Spinal cord (tissue), 10 donors: ENCODE measurements around the gene PIAS1. TPM values are rescaled to one million over a fixed set of nuclear protein-coding genes. Genes with fewer than 3 reads are reported as not detected.
"Not testable (repeated sequence)": the region's sequence is repeated elsewhere in the genome, so short reads cannot be mapped to it uniquely, and the experiment has no call there.

ENCODE experiments used
- DNase-seq, 6 donors: peaks; one replicate each; pipeline versions ENCODE4 v3.0.0 to v3.0.0-alpha.2; 2013 to 2015; ENCODE audit warnings: low spot score in 6 of 6, low read depth in 4 of 6
- H3K27ac ChIP-seq: one replicate; pipeline ENCODE4 v1.5.1; 2013; ENCODE audit warnings: low read depth, low read length, control low read depth
- H3K27me3 ChIP-seq: one replicate; pipeline ENCODE4 v1.6.1; 2013; ENCODE audit warnings: low read length; ENCODE audit not compliant: control insufficient read depth, insufficient read depth
- H3K36me3 ChIP-seq: one replicate; pipeline ENCODE4 v1.6.1; 2013; ENCODE audit warnings: low read length; ENCODE audit not compliant: control insufficient read depth, insufficient read depth
- H3K4me1 ChIP-seq: one replicate; pipeline ENCODE4 v1.6.1; 2013; ENCODE audit warnings: low read length; ENCODE audit not compliant: control insufficient read depth, insufficient read depth
- H3K4me3 ChIP-seq: one replicate; pipeline ENCODE4 v1.5.1; 2013; ENCODE audit warnings: low read depth, low read length, control low read depth
- H3K9me3 ChIP-seq: one replicate; pipeline ENCODE4 v1.6.1; 2013; ENCODE audit warnings: low read length; ENCODE audit not compliant: control insufficient read depth, insufficient read depth
- WGBS: methylation state at CpG from one replicate; pipeline ENCODE4 v1.1.5; 2013; ENCODE audit warnings: missing lambda C conversion rate; ENCODE audit not compliant: insufficient coverage; 5-methylcytosine and 5-hydroxymethylcytosine counted together
- polyA plus RNA-seq, 2 donors: library from polyadenylated mRNA; unstranded; fragments of 120-200 nt; gene quantifications; one replicate each; pipeline ENCODE4 v1.2.1, GENCODE V29; 2013; ENCODE audit not compliant: insufficient read length in 2 of 2
- total RNA-seq, 2 donors: library from RNA; depleted of rRNA in 1 of 2; stranded (reverse); fragments of 120-200 nt in 1 of 2; fragments of >200 nt in 1 of 2; gene quantifications; one replicate each; pipeline versions ENCODE4 v1.2.3 to v1.2.4, GENCODE V29; 2013 to 2014
- donor health status: healthy.

The PIAS1 gene
- total and polyA plus RNA-seq, 4 donors: 34.4 to 48.5 (median 37.7) TPM

DNA sequence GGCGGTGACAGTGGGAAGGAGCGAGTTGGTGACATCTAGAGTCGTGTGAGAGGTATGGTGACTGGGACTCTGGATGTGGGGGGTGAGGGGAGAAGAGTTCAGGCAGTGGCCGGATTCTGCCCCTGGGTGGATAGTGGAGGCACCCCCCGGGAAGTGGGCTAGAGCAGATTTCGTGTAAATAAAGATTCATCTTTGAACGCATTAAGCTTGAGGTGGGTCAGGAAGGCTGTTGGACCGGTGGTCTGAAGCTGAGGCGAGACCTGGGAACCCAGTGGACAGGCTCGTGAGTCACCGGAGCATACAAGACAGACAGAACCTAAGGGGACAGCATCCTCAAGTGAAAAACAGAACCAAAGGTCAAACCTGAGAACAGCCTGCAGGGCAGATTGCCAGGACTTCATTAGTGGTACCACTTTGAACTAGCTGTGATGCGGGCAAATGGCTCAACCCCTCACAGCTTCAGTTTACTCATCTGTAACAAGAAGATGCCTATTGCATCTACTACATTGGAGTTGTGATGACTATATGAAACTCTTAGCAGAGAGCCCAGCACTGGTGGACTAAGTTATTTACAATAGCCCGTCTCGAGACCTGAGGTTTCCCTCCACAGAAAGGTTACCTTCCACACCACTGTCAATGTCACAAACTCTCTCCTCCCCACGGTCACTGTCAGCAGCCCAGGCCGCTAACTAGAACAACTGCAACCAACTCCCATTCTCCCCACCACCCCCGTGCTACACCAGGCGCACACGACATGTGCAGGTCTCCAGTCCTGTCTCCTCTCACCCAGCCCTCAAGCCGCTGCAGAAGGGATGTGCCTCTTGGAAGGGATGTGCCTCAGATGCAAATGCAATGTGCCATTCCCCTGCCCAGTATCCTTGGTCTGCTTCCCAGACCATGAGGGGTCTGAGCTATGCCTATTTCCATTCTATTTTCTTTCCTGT, 176.3 kb downstream of the PIAS1 start:
- H3K4me1 ChIP-seq: peaks cover 39% of the 10 kb centered on the region
- H3K27ac ChIP-seq: no peak overlapping the region
- DNase-seq: no peak
- no peaks in the 10 kb centered on the region for H3K27me3 ChIP-seq
- WGBS: 50% methylated on average over 15 of the region's 20 CpGs
- H3K9me3 ChIP-seq: no peaks in the 10 kb centered on the region
- H3K36me3 ChIP-seq: no peaks in the 10 kb centered on the region
- H3K4me3 ChIP-seq: peak overlapping the region; percentile 72

DNA sequence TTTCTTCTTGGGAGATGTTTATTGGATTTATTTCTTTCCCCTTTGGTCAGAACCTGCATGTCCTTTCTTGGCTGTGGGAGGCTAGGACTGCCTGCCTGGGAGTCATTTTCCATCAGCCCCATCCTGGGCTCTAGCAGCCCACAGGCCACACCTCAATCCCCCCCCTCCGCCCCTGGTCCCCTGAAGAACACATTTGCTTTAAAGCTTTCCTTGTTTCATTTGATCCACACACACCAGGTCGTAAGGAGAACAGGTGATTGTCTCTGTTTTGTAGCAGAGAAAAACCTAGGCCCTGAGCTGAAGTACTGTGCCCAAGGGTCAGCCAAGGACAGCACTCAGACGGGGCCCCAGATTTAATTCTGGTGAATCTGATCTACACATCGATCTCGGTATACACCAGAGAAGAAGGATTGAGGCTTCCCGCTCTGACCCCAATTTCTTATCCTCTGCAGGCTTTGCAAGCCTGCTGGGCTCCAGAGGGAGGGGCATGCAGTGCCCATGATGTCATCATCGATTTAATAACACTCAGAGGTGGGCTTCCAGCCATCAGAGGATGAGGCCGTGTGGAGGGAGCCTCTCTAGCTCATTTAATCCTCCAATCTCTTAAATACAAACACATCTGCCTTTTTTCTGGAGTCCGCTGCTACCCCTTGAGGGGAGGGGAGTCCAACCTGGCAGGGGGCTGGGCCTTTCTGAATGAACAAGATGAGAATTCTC, 177.1 kb downstream of the PIAS1 start:
- H3K4me1 ChIP-seq: peaks cover 39% of the 10 kb centered on the region
- H3K36me3 ChIP-seq: no peaks in the 10 kb centered on the region
- no peaks in the 10 kb centered on the region for H3K27me3 ChIP-seq
- WGBS: 66% methylated on average over 5 of the region's 9 CpGs
- no peaks in the 10 kb centered on the region for H3K9me3 ChIP-seq
- H3K4me3 ChIP-seq: no peak overlapping the region
- no peak overlapping the region for H3K27ac ChIP-seq
- peak in 1 of 6 donors; percentile 49 for DNase-seq

DNA sequence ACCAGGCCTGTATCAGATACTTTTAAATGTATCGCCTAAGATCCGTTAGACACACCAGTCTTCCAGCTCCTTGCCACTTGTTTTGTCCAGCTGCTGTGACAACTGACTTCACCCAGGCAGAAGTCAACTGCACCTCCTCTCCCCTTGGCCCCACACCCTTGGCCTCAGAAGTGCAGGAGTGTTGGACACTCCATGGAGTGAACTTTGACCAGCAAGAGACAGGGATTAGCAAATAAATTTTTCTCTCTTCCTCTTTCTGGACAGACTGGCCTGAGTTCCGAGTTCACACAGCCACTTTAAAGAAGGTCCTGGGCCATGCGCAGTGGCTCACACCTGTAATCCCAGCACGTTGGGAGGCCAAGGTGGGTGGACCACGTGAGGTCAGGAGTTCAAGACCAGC, 178.3 kb downstream of the PIAS1 start:
- DNase-seq: no peak
- H3K36me3 ChIP-seq: no peaks in the 10 kb centered on the region
- H3K4me3 ChIP-seq: no peak overlapping the region
- no peaks in the 10 kb centered on the region for H3K9me3 ChIP-seq
- peaks cover 39% of the 10 kb centered on the region for H3K4me1 ChIP-seq
- no peaks in the 10 kb centered on the region for H3K27me3 ChIP-seq
- WGBS: 97% methylated on average over 6 of the region's 6 CpGs
- H3K27ac ChIP-seq: no peak overlapping the region

DNA sequence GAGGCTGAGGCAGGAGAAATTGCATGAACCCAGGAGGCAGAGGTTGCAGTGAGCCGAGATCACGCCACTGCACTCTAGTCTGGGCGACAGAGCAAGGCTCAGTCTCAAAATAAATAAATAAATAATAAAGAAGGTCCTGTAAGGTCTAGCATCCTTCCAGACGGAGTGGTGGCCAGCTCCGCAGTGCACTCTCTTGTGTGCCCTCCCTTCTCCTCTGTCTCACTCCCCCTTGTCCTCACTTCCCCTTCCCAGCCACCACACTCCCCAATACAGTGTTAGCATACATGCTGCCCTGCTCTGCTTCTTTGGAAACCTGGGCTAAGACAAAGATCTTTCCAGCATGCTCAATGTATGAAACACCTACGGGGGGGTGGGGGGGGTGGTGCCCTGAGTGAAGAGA, 178.8 kb downstream of the PIAS1 start:
- H3K4me3 ChIP-seq: no peak overlapping the region
- H3K27me3 ChIP-seq: no peaks in the 10 kb centered on the region
- H3K9me3 ChIP-seq: no peaks in the 10 kb centered on the region
- DNase-seq: no peak
- 81% methylated on average over 2 of the region's 6 CpGs for WGBS
- no peaks in the 10 kb centered on the region for H3K36me3 ChIP-seq
- no peak overlapping the region for H3K27ac ChIP-seq
- H3K4me1 ChIP-seq: peaks cover 36% of the 10 kb centered on the region

DNA sequence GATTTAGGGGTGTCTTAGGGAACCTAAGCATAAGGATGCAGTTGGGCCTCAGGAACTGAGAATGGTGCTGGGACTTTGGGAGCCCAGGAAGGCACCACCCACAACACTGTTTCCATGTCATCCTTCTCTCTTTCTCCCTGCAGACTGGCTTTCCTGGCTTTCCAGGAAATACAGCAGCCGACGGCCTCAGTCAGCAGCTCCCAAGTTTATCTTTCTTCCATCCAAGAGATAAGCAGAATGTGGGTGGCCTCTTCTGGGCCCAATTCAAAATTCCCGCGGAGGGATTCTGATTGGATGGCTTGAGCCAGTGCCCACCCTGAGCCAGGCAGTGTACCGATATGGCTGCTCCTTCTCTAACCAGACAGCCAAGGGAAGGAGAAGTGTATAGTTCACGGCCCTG, 179.9 kb downstream of the PIAS1 start:
- H3K4me3 ChIP-seq: no peak overlapping the region
- H3K9me3 ChIP-seq: no peaks in the 10 kb centered on the region
- no peaks in the 10 kb centered on the region for H3K27me3 ChIP-seq
- H3K4me1 ChIP-seq: peaks cover 24% of the 10 kb centered on the region
- no peaks in the 10 kb centered on the region for H3K36me3 ChIP-seq
- H3K27ac ChIP-seq: no peak overlapping the region
- peak in 1 of 6 donors; percentile 42 for DNase-seq
- 45% methylated on average over 3 of the region's 6 CpGs for WGBS

DNA sequence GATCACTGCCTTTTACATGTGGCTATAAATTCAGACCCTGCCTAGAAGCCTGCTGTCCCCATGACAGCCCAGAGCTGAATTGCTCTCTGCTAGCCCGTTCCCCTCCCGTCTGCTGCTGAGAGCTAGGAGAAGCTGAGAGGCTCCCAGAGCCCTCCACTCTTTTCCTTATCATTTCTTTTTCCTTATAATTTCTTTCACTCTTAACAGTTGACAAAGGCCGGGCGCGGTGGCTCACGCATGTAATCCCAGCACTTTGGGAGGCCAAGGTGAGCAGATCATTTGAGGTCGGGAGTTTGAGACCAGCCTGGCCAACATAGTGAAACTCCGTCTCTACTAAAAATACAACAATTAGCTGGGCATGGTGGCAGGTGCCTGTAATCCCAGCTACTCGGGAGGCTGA, 180.4 kb downstream of the PIAS1 start:
- not testable (repeated sequence) for H3K4me3 ChIP-seq, DNase-seq
- 81% methylated on average over 6 of the region's 9 CpGs for WGBS

DNA sequence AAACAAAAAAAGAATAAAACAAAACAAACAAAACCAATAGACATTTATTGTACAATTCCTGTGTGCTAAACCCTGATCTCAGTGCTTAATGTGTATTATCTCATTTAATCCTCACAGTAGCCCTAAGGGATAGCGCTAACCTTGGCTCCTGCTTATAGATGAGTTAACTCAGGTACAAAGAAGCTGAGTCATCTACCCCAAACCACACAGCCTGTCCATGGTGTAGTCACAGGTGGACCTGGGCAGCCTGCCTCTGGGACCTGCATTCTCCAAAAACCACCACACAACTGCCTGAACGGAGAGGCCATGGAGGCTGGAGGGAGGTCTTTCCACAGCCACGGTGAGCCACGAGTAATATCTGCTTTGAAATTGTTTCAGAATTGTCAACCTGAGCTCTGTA, 180.9 kb downstream of the PIAS1 start:
- DNase-seq: no peak
- Histone ChIP-seq H3K36me3 (no peaks in the 10 kb centered on the region), H3K4me3 (no peak overlapping the region), H3K9me3 (no peaks in the 10 kb centered on the region), H3K4me1 (peaks cover 21% of the 10 kb centered on the region), H3K27me3 (no peaks in the 10 kb centered on the region), H3K27ac (no peak overlapping the region)
- WGBS: 96% methylated on average over 3 of the region's 4 CpGs

More for the DNA sequence above, 180.4 kb downstream of the PIAS1 start:
- H3K27me3 ChIP-seq, H3K27ac ChIP-seq, H3K9me3 ChIP-seq, H3K36me3 ChIP-seq: not testable (repeated sequence)
- peaks cover 24% of the 10 kb centered on the region for H3K4me1 ChIP-seq

DNA sequence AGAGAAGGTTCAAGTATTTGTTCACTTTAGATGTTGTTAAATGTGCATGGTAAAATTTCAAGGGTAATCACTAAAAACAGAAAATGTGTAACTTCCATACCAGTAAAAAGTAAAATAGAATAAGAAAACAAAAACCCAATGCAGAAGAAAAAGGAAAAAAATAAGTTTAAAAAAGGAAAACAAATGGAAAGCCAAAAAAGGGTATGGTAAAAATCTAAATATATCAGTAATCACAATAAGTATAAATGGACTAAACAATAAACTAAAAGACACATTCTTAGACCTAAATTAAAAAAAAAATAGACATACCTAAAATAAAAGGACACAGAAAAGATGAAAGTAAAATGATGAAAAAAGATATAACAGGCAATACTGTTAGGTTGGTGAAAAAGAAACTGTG, 184.9 kb downstream of the PIAS1 start:
- Histone ChIP-seq H3K4me3 (no peak overlapping the region), H3K27me3 (no peaks in the 10 kb centered on the region), H3K27ac (no peak overlapping the region), H3K4me1 (peaks cover 6% of the 10 kb centered on the region), H3K9me3 (peaks cover 4% of the 10 kb centered on the region), H3K36me3 (no peaks in the 10 kb centered on the region)
- no peak for DNase-seq

DNA sequence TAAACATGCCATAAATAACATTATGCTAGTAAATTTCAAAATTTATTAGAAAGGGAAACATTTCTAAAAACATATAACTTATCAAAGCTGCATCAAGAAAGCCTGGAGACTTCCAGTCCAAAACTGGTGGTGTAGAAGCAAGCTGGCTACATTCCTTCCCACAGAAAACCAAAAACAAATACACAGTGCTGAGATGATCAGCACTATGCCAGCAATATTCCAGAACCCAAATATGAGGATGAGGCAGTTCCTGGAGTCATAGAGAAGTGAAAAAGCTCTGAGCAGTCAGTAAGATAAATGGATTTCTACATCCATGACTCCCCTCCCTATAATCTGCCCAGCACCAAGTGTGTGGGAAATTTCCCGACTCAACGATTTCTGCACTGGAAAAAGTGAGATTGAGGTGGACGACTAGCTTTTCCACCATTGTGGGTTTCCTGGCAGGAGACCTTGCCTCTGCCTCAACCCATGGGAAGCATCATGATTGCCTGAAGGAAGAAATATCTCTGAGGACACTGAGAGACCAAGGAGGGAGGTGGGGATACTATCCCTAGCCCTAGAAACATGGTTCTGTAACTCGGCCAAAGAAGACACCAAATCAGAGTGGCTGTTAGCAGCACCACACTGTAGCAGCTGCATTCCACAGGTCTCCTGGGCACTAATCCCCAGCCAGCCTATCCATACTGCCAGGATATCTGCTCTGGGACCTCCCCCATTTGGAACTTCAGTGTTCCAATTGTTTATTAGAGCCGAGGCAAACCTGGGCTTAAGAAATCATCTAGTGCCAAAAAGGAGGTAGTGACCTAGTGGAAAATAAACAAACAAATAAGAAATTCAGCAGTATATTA, 187.2 kb downstream of the PIAS1 start:
- Histone ChIP-seq H3K36me3 (no peaks in the 10 kb centered on the region), H3K27me3 (no peaks in the 10 kb centered on the region), H3K4me1 (no peaks in the 10 kb centered on the region), H3K4me3 (no peak overlapping the region), H3K9me3 (peaks cover 5% of the 10 kb centered on the region), H3K27ac (no peak overlapping the region)
- DNase-seq: no peak
- WGBS: 80% methylated on average over 4 of the region's 5 CpGs
